Activated naive CD8-positive, alpha-beta T cell treated with anti-CD3 and anti-CD28 coated beads, Interleukin-2, amount 10 ng/mL, durations not matched to agents 7 days and 5 days (primary cell): ENCODE data around the gene KIF13A. TPM values are rescaled to one million over a fixed set of nuclear protein-coding genes. Genes with fewer than 3 reads are reported as not detected.
"Not testable (repeated sequence)": the region's sequence is repeated elsewhere in the genome, so short reads cannot be mapped to it uniquely, and the experiment has no call there.

ENCODE experiments used
- ATAC-seq: fragments of 150-1000 bp; cut with Tn5 transposase; one replicate; pipeline ENCODE4 v1.10.0; 2021; ENCODE audit warnings: low read depth, moderate library complexity
- POLR2A ChIA-PET: fragments of 350-600 bp; sonication (Branson Sonifier 250); formaldehyde crosslinking; loops from one replicate; lab custom pipeline; 2021; ENCODE audit warnings: antibody characterized with exemption; lab: Charles Lee
- DNase-seq: peaks from one replicate; pipeline ENCODE4 v3.0.0; 2021
- H3K27ac Mint-ChIP-seq: one replicate; pipeline ENCODE4 v1.8.0; 2022; ENCODE audit warnings: mild to moderate bottlenecking, mixed read lengths
- H3K27me3 Mint-ChIP-seq: one replicate; pipeline ENCODE4 v1.8.0; 2022; ENCODE audit warnings: mild to moderate bottlenecking, moderate library complexity, mixed read lengths
- H3K36me3 Mint-ChIP-seq: one replicate; pipeline ENCODE4 v1.8.0; 2021; ENCODE audit warnings: mild to moderate bottlenecking, mixed read lengths
- H3K4me1 Mint-ChIP-seq: one replicate; pipeline ENCODE4 v1.8.0; 2021; ENCODE audit warnings: mixed read lengths
- H3K4me3 Mint-ChIP-seq: one replicate; pipeline ENCODE4 v1.8.0; 2022; ENCODE audit warnings: mild to moderate bottlenecking, moderate library complexity, mixed read lengths
- H3K9me3 Mint-ChIP-seq: one replicate; pipeline ENCODE4 v1.8.0; 2021; ENCODE audit warnings: mixed read lengths
- total RNA-seq, 2 experiments: library from RNA; stranded (reverse); gene quantifications; one replicate each; pipeline ENCODE4 v1.2.3, GENCODE V29; 2021

The KIF13A gene
- under 1 TPM; 0.30 to 0.54 TPM for total RNA-seq

- peak within 1 kb of the TSS; percentile 83 for H3K4me3 Mint-ChIP-seq
- ATAC-seq (peak; percentile 66), DNase-seq (no peak)
- POLR2A ChIA-PET = no interaction called here
- H3K27ac Mint-ChIP-seq = no peak within 1 kb of the TSS
- peaks cover 7% of the 10 kb centered on the region for H3K4me1 Mint-ChIP-seq
- peaks cover 55% of the 10 kb centered on the region for H3K27me3 Mint-ChIP-seq
- H3K36me3 Mint-ChIP-seq = no peaks in the 10 kb centered on the region
- H3K9me3 Mint-ChIP-seq = no peaks in the 10 kb centered on the region
These were observed at the start of gene KIF13A for GRCh38 chr6:17987447-17987696. KIF13A (minus strand) TSS chr6:17987635; CDS start chr6:17987463, 172 bp downstream.

DNA sequence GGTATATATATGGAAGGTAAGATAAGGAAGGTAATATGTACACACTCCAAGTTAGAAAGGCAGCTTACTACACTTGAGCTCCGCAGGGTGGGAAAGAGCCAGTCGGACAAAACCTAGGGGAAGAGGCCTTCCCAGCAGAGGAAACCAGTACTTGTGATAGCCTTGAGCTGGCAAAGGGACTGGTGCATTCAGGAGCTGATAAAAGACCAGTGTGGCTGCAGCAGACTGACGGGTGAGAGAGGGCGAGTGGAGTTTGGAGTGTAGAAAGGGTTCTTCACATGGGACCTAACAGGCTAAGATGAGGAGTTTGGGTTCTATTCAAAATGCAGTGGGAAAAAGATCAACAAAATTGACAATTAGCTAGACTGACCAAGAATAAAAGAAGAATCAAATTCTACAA lies 49.3 kb upstream of the KIF13A start:
- no peaks in the 10 kb centered on the region for H3K36me3 Mint-ChIP-seq
- peaks cover 16% of the 10 kb centered on the region for H3K27me3 Mint-ChIP-seq
- ATAC-seq (no peak), DNase-seq (no peak)
- POLR2A ChIA-PET = no interaction called here
- H3K27ac Mint-ChIP-seq = no peak overlapping the region
- no peak overlapping the region for H3K4me3 Mint-ChIP-seq
- H3K4me1 Mint-ChIP-seq = no peaks in the 10 kb centered on the region
- no peaks in the 10 kb centered on the region for H3K9me3 Mint-ChIP-seq

- POLR2A ChIA-PET = no interaction called here
- Mint-ChIP-seq H3K9me3 (no peaks in the 10 kb centered on the region), H3K4me3 (no peak overlapping the region), H3K4me1 (no peaks in the 10 kb centered on the region), H3K36me3 (no peaks in the 10 kb centered on the region), H3K27me3 (peaks cover 16% of the 10 kb centered on the region), H3K27ac (no peak overlapping the region)
- DNase-seq = no peak
- no peak for ATAC-seq
These were observed 48.0 kb upstream of the KIF13A start for GRCh38 chr6:18035330-18035854.

DNA sequence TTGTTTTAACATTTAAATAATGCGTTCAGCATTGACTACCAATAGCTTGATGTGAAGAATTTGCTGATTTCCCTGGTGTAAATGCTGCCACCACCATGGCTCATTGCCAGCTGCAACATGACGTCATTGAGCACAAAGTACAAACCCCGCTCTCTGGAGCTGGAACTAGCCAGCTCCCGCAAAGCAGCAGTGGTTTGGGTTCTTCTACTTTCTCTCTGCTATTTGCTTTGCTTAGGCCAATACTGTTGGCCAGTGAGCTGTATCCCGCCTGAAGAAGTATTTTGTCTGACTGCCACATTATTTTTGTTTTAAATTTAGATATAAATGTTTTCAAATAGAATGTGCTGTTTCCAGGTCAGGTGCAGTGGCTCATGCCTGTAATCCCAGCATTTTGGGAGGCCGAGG lies 47.4 kb upstream of the KIF13A start:
- Mint-ChIP-seq H3K27ac (no peak overlapping the region), H3K9me3 (no peaks in the 10 kb centered on the region), H3K27me3 (peaks cover 16% of the 10 kb centered on the region), H3K4me3 (no peak overlapping the region), H3K36me3 (no peaks in the 10 kb centered on the region), H3K4me1 (no peaks in the 10 kb centered on the region)
- POLR2A ChIA-PET = no interaction called here
- ATAC-seq = no peak
- DNase-seq = no peak

DNA sequence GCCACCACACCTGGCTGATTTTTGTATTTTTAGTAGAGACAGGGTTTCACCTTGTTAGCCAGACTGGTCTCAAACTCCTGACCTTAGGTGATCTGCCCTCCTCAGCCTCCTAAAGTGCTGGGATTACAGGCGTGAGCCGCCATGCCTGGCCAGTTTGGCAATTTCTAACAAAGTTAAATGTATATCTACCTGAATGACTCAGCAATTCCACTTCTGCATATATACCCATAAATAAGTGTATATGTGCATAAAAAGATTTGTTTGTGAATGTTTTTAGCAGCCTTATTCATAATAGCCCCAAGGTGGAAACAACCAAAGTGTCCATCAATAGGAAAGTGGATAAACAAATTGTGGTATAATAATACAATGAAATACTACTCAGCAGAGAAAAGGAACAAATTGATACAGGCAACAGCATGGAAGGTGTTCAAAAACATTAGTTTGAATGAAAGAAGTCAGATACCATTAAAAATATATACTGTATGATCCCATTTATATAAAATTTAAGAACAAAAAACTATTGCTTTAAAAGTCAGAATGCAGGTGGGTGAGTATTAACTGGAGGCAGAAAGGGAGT lies 44.3 kb upstream of the KIF13A start:
- Mint-ChIP-seq H3K36me3 (no peaks in the 10 kb centered on the region), H3K4me1 (no peaks in the 10 kb centered on the region), H3K4me3 (no peak overlapping the region), H3K27ac (no peak overlapping the region), H3K9me3 (no peaks in the 10 kb centered on the region), H3K27me3 (peaks cover 13% of the 10 kb centered on the region)
- POLR2A ChIA-PET = no interaction called here
- DNase-seq (no peak), ATAC-seq (no peak)

DNA sequence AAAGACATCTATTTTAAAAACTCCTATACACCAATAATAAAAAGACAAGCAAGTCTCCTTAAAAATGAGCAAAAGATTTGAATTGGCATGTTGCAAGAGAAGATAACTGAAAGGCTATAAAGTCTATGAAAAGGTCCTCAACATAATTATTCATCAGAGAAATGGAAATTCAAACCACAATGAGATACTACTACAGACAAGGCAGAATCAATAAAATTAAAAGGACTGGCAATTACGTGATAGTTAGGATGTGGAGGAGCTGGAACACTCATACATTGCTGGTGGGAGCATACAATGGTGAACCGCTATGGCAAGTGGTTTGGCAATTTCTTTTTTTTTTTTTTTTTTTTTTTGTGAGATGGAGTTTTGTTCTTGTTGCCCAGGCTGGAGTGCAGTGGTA lies 43.8 kb upstream of the KIF13A start:
- DNase-seq = no peak
- Mint-ChIP-seq H3K36me3 (no peaks in the 10 kb centered on the region), H3K27ac (no peak overlapping the region), H3K4me3 (no peak overlapping the region), H3K27me3 (peaks cover 9% of the 10 kb centered on the region), H3K9me3 (no peaks in the 10 kb centered on the region), H3K4me1 (no peaks in the 10 kb centered on the region)
- no peak for ATAC-seq
- POLR2A ChIA-PET = no interaction called here

DNA sequence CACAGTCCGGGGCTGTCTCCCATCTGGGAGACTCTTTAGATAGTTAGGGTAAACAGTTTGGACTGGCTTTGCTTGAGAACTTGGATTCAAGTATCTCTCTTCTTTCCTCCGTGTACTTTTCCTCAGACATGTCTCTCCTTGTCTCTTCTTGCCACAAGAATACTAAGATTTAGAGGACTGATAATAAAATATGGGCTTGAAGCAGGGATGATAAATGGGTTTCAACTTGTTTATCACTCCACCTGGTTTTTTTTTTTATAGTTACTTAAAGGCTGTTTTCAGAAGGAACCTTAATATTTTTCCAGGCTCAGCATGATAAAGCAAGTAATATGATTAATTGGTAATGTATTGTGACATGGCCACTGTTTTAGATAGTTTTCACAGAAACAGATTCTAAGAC lies 40.9 kb upstream of the KIF13A start:
- DNase-seq = no peak
- Mint-ChIP-seq H3K36me3 (no peaks in the 10 kb centered on the region), H3K9me3 (no peaks in the 10 kb centered on the region), H3K27me3 (peaks cover 8% of the 10 kb centered on the region), H3K27ac (no peak overlapping the region), H3K4me1 (no peaks in the 10 kb centered on the region), H3K4me3 (no peak overlapping the region)
- ATAC-seq = no peak
- POLR2A ChIA-PET = no interaction called here

- no peaks in the 10 kb centered on the region for H3K4me1 Mint-ChIP-seq
- H3K27me3 Mint-ChIP-seq = no peaks in the 10 kb centered on the region
- no peaks in the 10 kb centered on the region for H3K36me3 Mint-ChIP-seq
- DNase-seq (no peak), ATAC-seq (no peak)
- no peaks in the 10 kb centered on the region for H3K9me3 Mint-ChIP-seq
- POLR2A ChIA-PET = no interaction called here
- H3K27ac Mint-ChIP-seq = no peak overlapping the region
- no peak overlapping the region for H3K4me3 Mint-ChIP-seq
These were observed 38.2 kb upstream of the KIF13A start for GRCh38 chr6:18025596-18025995.

DNA sequence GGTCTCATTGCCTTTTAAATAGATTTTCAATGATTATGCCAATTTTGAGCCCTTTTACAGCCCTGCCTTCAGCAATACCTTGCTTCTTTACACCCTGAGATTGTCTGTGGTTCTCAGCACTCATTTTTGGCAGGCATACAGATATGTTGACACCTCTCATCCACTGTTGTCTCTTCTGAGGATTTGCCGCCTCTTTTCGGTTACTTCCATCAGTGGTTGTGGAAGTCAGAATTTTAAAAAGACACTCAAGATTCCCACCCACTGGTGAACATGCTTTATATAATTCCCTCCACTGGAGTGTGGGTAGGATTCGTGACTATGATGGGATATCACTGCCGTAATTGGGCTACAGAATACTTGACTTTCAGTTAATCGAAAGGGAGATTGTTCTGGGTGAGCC lies 37.4 kb upstream of the KIF13A start:
- no peak for DNase-seq
- Mint-ChIP-seq H3K4me3 (no peak overlapping the region), H3K27me3 (no peaks in the 10 kb centered on the region), H3K9me3 (no peaks in the 10 kb centered on the region), H3K27ac (no peak overlapping the region), H3K4me1 (no peaks in the 10 kb centered on the region), H3K36me3 (no peaks in the 10 kb centered on the region)
- POLR2A ChIA-PET = no interaction called here
- no peak for ATAC-seq

- POLR2A ChIA-PET = no interaction called here
- H3K27me3 Mint-ChIP-seq = no peaks in the 10 kb centered on the region
- ATAC-seq (no peak), DNase-seq (no peak)
- H3K27ac Mint-ChIP-seq = no peak overlapping the region
- no peaks in the 10 kb centered on the region for H3K9me3 Mint-ChIP-seq
- no peaks in the 10 kb centered on the region for H3K4me1 Mint-ChIP-seq
- H3K4me3 Mint-ChIP-seq = no peak overlapping the region
- H3K36me3 Mint-ChIP-seq = no peaks in the 10 kb centered on the region
These were observed 36.5 kb upstream of the KIF13A start for GRCh38 chr6:18023891-18024290.

- H3K4me1 Mint-ChIP-seq = no peaks in the 10 kb centered on the region
- no peak overlapping the region for H3K4me3 Mint-ChIP-seq
- H3K27me3 Mint-ChIP-seq = no peaks in the 10 kb centered on the region
- no peaks in the 10 kb centered on the region for H3K36me3 Mint-ChIP-seq
- no peak for ATAC-seq
- no peak overlapping the region for H3K27ac Mint-ChIP-seq
- no peaks in the 10 kb centered on the region for H3K9me3 Mint-ChIP-seq
- POLR2A ChIA-PET = interaction anchor here (0.6 kb wide), 1 partner anchor 1410 kb away, joined by 3 read pairs; no protein-coding TSS in a partner anchor
- no peak for DNase-seq
These were observed 35.2 kb upstream of the KIF13A start for GRCh38 chr6:18022398-18023231.

DNA sequence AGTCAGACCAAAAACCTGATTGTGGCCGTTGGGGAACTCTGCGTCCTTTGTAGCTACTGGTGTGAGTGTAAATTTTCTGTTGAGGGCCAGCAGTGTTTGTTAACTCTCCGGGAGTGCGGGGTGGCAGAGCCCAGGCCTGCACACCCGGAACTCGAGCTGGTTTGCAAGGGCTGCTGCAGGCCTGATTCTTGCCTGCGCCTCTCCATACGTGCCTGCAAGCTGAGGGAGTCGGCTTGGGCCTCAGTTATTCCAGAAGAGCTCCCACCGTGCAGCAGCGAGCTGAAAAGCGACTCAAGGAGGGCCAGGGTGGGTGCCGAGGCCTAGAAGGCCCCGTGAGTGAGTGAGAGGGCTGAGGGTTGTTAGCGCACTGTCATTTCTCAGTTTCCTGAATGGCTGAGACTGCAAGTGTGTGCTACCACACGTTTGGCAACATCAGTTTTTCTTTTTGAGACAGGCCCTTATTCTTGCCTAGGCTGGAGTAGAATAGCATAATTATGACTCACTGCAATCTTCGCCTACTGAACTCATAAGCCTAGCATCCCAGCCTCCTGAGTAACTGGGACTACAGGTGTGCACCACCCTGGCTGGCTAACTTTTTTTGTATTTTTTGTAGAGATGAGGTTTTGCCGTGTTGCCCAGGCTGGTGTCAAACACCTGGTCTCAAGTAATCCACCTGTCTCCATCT lies 33.9 kb upstream of the KIF13A start:
- no peak for ATAC-seq
- Mint-ChIP-seq H3K4me1 (no peaks in the 10 kb centered on the region), H3K27me3 (peaks cover 5% of the 10 kb centered on the region), H3K27ac (no peak overlapping the region), H3K36me3 (no peaks in the 10 kb centered on the region), H3K4me3 (no peak overlapping the region), H3K9me3 (no peaks in the 10 kb centered on the region)
- POLR2A ChIA-PET = no interaction called here
- no peak for DNase-seq

GRCh38 chr6:18020545-18020944 lies 33.1 kb upstream of the KIF13A start:
- POLR2A ChIA-PET, H3K27ac Mint-ChIP-seq, H3K4me3 Mint-ChIP-seq, DNase-seq, H3K36me3 Mint-ChIP-seq, H3K27me3 Mint-ChIP-seq, ATAC-seq, H3K4me1 Mint-ChIP-seq, H3K9me3 Mint-ChIP-seq: not testable (repeated sequence)
